A673 (cell line): ENCODE measurements around the gene SERPINB10. TPM values are rescaled to one million over a fixed set of nuclear protein-coding genes. Genes with fewer than 3 reads are reported as not detected.

Experiments
- BruUV-seq: library from RNA; stranded (reverse); fragments of 400-500 nt; replicated peaks from 2 replicates; lab custom pipeline; 2021; lab: Mats Ljungman, UMichigan
- CTCF ChIA-PET: fragments of 300-600 bp; sonication (Branson Sonifier 250); formaldehyde crosslinking; loops from one replicate; lab custom pipeline; 2022; ENCODE audit warnings: antibody characterized with exemption; lab: Charles Lee
- POLR2A ChIA-PET: fragments of 300-600 bp; sonication (Branson Sonifier 250); formaldehyde crosslinking; loops from one replicate; lab custom pipeline; 2022; ENCODE audit warnings: antibody characterized with exemption; ENCODE audit not compliant: low non-redundant PET; lab: Charles Lee
- DNase-seq: peaks from one replicate; pipeline ENCODE4 v3.0.0-alpha.2; 2015; ENCODE audit warnings: low spot score
- H3K27ac ChIP-seq: fragments of 200-600 bp; sonication (generic); 2 replicates; pipeline ENCODE4 v1.5.1; 2016; ENCODE audit warnings: mixed run types, low read depth, mild to moderate bottlenecking, mixed read lengths, antibody characterized with exemption, low read length; ENCODE audit not compliant: poor library complexity, severe bottlenecking
- H3K27me3 ChIP-seq: fragments of 200-600 bp; sonication (generic); replicated peaks from 2 replicates; pipeline ENCODE4 v1.6.1; 2017; ENCODE audit warnings: mixed run types, low read depth, mild to moderate bottlenecking, mixed read lengths, antibody characterized with exemption, low read length; ENCODE audit not compliant: insufficient read depth, poor library complexity
- H3K36me3 ChIP-seq: fragments of 200-600 bp; sonication (generic); 2 replicates; pipeline ENCODE4 v1.6.1; 2016; ENCODE audit warnings: mixed run types, mild to moderate bottlenecking, mixed read lengths, antibody characterized with exemption, low read length; ENCODE audit not compliant: insufficient read depth, poor library complexity, severe bottlenecking
- H3K4me1 ChIP-seq: fragments of 200-600 bp; sonication (generic); 2 replicates; pipeline ENCODE4 v1.6.1; 2017; ENCODE audit warnings: mixed run types, mild to moderate bottlenecking, mixed read lengths, antibody characterized with exemption, low read length; ENCODE audit not compliant: insufficient read depth, poor library complexity, severe bottlenecking
- H3K4me3 ChIP-seq: fragments of 200-600 bp; sonication (generic); 2 replicates; pipeline ENCODE4 v1.5.1; 2016; ENCODE audit warnings: low read depth, mixed run types, mild to moderate bottlenecking, mixed read lengths, low read length; ENCODE audit not compliant: poor library complexity, severe bottlenecking
- H3K9me3 ChIP-seq: fragments of 200-600 bp; sonication (generic); 2 replicates; pipeline ENCODE4 v1.6.1; 2016; ENCODE audit warnings: mixed run types, low read depth, mild to moderate bottlenecking, mixed read lengths, antibody characterized with exemption, low read length; ENCODE audit not compliant: poor library complexity, severe bottlenecking
- CTCF ChIP-seq: fragments of 300-800, 200-600 bp; sonication (generic); conservative IDR thresholded peaks from 2 replicates; pipeline ENCODE4 v1.5.1; 2017; ENCODE audit warnings: low read depth, mild to moderate bottlenecking, antibody characterized with exemption, low read length, moderate library complexity, mixed read lengths
- EZH2 ChIP-seq: fragments of 200-600 bp; sonication (generic); IDR thresholded peaks from 2 replicates; pipeline ENCODE4 v1.6.1; 2017; ENCODE audit warnings: borderline replicate concordance, low read depth, mild to moderate bottlenecking, mixed read lengths, antibody characterized with exemption, low read length; ENCODE audit not compliant: poor library complexity, severe bottlenecking
- intact Hi-C: fragments of 100-400 bp; cut with micrococcal nuclease; formaldehyde crosslinking; loops from one replicate; pipeline ENCODE4 v1.10.0; 2022; ENCODE audit not compliant: unreplicated experiment
- total RNA-seq: library from RNA; stranded (reverse); gene quantifications from 2 replicates; pipeline ENCODE4 v1.2.3, GENCODE V29; 2021

SERPINB10 gene
- total RNA-seq, 1 experiment from 2014 or later: not detected

GRCh38 chr18:63869851-63870250 lies 37.9 kb upstream of the SERPINB10 start:
- BruUV-seq: no TSS peak
- Histone ChIP-seq H3K27ac (no peak overlapping the region), H3K36me3 (no peaks in the 10 kb centered on the region), H3K4me1 (no peaks in the 10 kb centered on the region), H3K9me3 (no peaks in the 10 kb centered on the region), H3K4me3 (no peak overlapping the region), H3K27me3 (no peaks in the 10 kb centered on the region)
- no peak for DNase-seq
- ChIA-PET CTCF (no interaction called here), POLR2A (no interaction called here)
- intact Hi-C loops: no loop called here
- TF ChIP-seq EZH2 (no peak), CTCF (no peak)

GRCh38 chr18:63871836-63872235 lies 35.9 kb upstream of the SERPINB10 start:
- POLR2A ChIA-PET: no interaction called here
- Histone ChIP-seq H3K9me3 (no peaks in the 10 kb centered on the region), H3K4me3 (no peak overlapping the region), H3K27ac (no peak overlapping the region), H3K4me1 (no peaks in the 10 kb centered on the region), H3K27me3 (no peaks in the 10 kb centered on the region), H3K36me3 (no peaks in the 10 kb centered on the region)
- CTCF ChIA-PET: no interaction called here
- BruUV-seq: no TSS peak
- no peak for DNase-seq
- TF ChIP-seq CTCF: no peak
- no peak for TF ChIP-seq EZH2
- intact Hi-C loops: no loop called here

- H3K4me3 ChIP-seq: no peak overlapping the region
- intact Hi-C loops: no loop called here
- H3K27me3 ChIP-seq: no peaks in the 10 kb centered on the region
- no TSS peak for BruUV-seq
- ChIA-PET CTCF (no interaction called here), POLR2A (interaction anchor here (0.5 to 0.6 kb wide), 2 partner anchors 97 to 505 kb away, joined by 3 read pairs; no protein-coding TSS in a partner anchor)
- DNase-seq: no peak
- no peaks in the 10 kb centered on the region for H3K36me3 ChIP-seq
- H3K27ac ChIP-seq: no peak overlapping the region
- H3K4me1 ChIP-seq: no peaks in the 10 kb centered on the region
- TF ChIP-seq EZH2 (no peak), CTCF (no peak)
- no peaks in the 10 kb centered on the region for H3K9me3 ChIP-seq
Measured at GRCh38 chr18:63872586-63872985, 35.2 kb upstream of the SERPINB10 start.
